Fibroblast of lung (primary cell): ENCODE measurements around the gene IGSF10. TPM values are rescaled to one million over a fixed set of nuclear protein-coding genes. Genes with fewer than 3 reads are reported as not detected.
A peak's percentile ranks its signal among the peaks of the same experiment; 100 is the strongest.

ENCODE experiments used
- DNase-seq, 2 donors: peaks; one replicate each; pipeline versions ENCODE4 v3.0.0 to v3.0.0-alpha.2; 2010; ENCODE audit warnings: low read depth in 2 of 2
- H2AFZ ChIP-seq: 2 replicates; pipeline ENCODE4 v1.5.1; 2012; ENCODE audit warnings: low read length, control low read depth, inconsistent platforms
- H3K27ac ChIP-seq: 2 replicates; pipeline ENCODE4 v1.5.1; 2011; ENCODE audit warnings: low read length, control low read depth; ENCODE audit not compliant: insufficient read depth
- H3K27me3 ChIP-seq: 2 replicates; pipeline ENCODE4 v1.5.1; 2011; ENCODE audit warnings: mild to moderate bottlenecking, low read length; ENCODE audit not compliant: control insufficient read depth, insufficient read depth
- H3K36me3 ChIP-seq: 2 replicates; pipeline ENCODE4 v1.5.1; 2011; ENCODE audit warnings: low read length; ENCODE audit not compliant: control insufficient read depth, insufficient read depth
- H3K4me1 ChIP-seq: 2 replicates; pipeline ENCODE4 v1.5.1; 2011; ENCODE audit warnings: low read length; ENCODE audit not compliant: control insufficient read depth, insufficient read depth; ENCODE audit errors: extremely low read depth
- H3K4me2 ChIP-seq: 2 replicates; pipeline ENCODE4 v1.5.1; 2011; ENCODE audit warnings: low read length, control low read depth; ENCODE audit not compliant: insufficient read depth; ENCODE audit errors: extremely low read depth
- H3K4me3 ChIP-seq, 4 experiments: fragments of 200-600 bp in 1 of 4; sonication (generic) in 1 of 4; replicated peaks in 1 of 4; 2 replicates each; pipeline ENCODE4 v1.5.1; 2011 to 2016; ENCODE audit warnings: low read length in 4 of 4, low read depth in 3 of 4, mild to moderate bottlenecking in 3 of 4, control low read depth in 2 of 4, inconsistent platforms in 1 of 4, mixed read lengths in 1 of 4; ENCODE audit not compliant: insufficient read depth in 1 of 4; ENCODE audit errors: control extremely low read depth in 1 of 4
- H3K79me2 ChIP-seq: 2 replicates; pipeline ENCODE4 v1.5.1; 2012; ENCODE audit warnings: mild to moderate bottlenecking, low read length, inconsistent platforms; ENCODE audit not compliant: control insufficient read depth, insufficient read depth
- H3K9ac ChIP-seq: 2 replicates; pipeline ENCODE4 v1.5.1; 2011; ENCODE audit warnings: mild to moderate bottlenecking, low read length, control low read depth; ENCODE audit not compliant: insufficient read depth
- H3K9me3 ChIP-seq: 2 replicates; pipeline ENCODE4 v1.5.1; 2012; ENCODE audit warnings: low read depth, low read length; ENCODE audit not compliant: control insufficient read depth, insufficient read depth
- H4K20me1 ChIP-seq: 2 replicates; pipeline ENCODE4 v1.5.1; 2011; ENCODE audit warnings: low read length; ENCODE audit not compliant: control insufficient read depth, insufficient read depth; ENCODE audit errors: extremely low read depth
- EZH2 ChIP-seq: IDR thresholded peaks from 2 replicates; pipeline ENCODE4 v1.5.1; 2012; ENCODE audit warnings: low read length, control low read depth, mild to moderate bottlenecking; ENCODE audit errors: missing control alignments
- polyA plus RNA-seq, 2 donors: library from polyadenylated mRNA; depleted of rRNA in 1 of 2; stranded (reverse) in 1 of 2; unstranded in 1 of 2; fragments of >200 nt; gene quantifications; 2 replicates each; pipeline ENCODE4 v1.2.1, GENCODE V29; 2011 to 2012; ENCODE audit warnings: missing spikeins in 1 of 2
- total RNA-seq: library from RNA; depleted of rRNA; stranded (reverse); fragments of >200 nt; gene quantifications from 2 replicates; pipeline ENCODE4 v1.2.1, GENCODE V29; 2014
- TF ChIP-seq, protein P1 (sequence below), 2 donors: IDR thresholded peaks in 1 of 2; conservative IDR thresholded peaks in 1 of 2; 1 replicate in 1 of 2; 2 replicates in 1 of 2; pipeline ENCODE4 v1.5.1; 2011 to 2012; ENCODE audit warnings: low read length in 2 of 2, control low read depth in 1 of 2, inconsistent platforms in 1 of 2, low read depth in 1 of 2, mild to moderate bottlenecking in 1 of 2

Gene IGSF10
- total and polyA plus RNA-seq, 2 donors (not counting 1 experiment from before 2014, with no cell fraction given) = 5.1 to 45.9 TPM

DNA sequence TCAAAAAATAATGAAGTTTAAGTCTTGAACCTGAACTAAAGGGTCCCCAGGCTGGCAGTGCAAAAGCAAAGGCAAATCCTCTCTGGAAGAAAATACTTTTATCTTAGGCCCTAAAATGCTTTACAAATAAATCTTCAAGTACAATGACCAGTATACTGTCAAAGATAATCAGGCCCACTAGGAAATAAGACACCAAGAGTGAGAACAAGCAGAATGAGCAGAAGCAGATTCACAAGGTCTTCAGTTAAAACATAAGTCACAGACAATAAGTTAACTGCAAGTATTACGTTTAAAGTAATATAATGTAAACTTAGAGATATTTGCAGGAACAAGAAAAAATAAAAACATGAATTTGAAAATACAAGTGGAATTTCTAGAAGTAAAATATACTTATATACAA, 42.2 kb upstream of the IGSF10 start:
- no peaks in the 10 kb centered on the region for H4K20me1 ChIP-seq

DNA sequence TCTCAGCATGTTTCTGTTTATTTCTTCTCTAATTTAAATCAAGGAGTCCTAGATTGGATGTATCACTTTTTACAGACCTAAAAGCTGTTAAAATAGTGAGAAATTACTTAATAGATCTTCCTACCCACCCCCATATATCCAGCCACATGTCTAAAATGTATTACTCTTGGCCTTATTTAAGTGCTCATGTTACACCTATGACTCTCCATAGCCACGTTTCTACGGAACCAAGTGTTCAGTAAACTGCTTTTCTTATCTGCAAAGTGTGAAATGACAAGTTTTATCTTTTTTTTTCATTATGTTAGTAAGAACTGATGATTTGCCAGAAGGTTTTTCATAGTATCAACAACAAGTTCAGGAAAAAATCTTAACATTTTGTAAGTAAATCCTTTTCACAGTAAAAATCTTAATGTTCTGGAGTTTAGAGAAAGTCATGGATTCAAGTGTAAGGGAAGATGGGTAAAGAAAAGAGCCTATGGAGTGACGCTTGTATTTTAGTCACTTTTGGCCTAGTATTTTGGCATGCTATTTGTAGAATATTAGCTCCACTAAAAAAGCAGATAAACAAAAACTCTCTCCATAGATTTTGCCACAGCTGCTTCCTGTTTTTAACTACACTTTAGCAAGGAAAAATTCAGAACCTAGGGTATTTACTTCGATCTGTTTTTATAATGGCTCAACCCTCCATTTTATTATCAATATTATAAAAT, 41.2 kb upstream of the IGSF10 start:
- no peak overlapping the region for H3K4me3 ChIP-seq
- H3K4me1 ChIP-seq = no peaks in the 10 kb centered on the region
- no peak overlapping the region for H3K27ac ChIP-seq
- no peak overlapping the region for H3K9ac ChIP-seq
- peak in 1 of 2 donors; percentile 21 for DNase-seq
- no peaks in the 10 kb centered on the region for H4K20me1 ChIP-seq
- H3K27me3 ChIP-seq = no peaks in the 10 kb centered on the region
- H3K4me2 ChIP-seq = no peak overlapping the region
- H3K9me3 ChIP-seq = no peaks in the 10 kb centered on the region
- TF ChIP-seq, protein P1, sequence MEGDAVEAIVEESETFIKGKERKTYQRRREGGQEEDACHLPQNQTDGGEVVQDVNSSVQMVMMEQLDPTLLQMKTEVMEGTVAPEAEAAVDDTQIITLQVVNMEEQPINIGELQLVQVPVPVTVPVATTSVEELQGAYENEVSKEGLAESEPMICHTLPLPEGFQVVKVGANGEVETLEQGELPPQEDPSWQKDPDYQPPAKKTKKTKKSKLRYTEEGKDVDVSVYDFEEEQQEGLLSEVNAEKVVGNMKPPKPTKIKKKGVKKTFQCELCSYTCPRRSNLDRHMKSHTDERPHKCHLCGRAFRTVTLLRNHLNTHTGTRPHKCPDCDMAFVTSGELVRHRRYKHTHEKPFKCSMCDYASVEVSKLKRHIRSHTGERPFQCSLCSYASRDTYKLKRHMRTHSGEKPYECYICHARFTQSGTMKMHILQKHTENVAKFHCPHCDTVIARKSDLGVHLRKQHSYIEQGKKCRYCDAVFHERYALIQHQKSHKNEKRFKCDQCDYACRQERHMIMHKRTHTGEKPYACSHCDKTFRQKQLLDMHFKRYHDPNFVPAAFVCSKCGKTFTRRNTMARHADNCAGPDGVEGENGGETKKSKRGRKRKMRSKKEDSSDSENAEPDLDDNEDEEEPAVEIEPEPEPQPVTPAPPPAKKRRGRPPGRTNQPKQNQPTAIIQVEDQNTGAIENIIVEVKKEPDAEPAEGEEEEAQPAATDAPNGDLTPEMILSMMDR (conservative IDR thresholded peaks at IDR 0.05 in 1 of 2, IDR thresholded peaks at IDR 0.05 in 1 of 2; ENCODE audit: low read depth in 1 of 2, low read length in 2 of 2) = no peak
- TF ChIP-seq EZH2 = no peak
- H2AFZ ChIP-seq = no peak overlapping the region
- no peaks in the 10 kb centered on the region for H3K79me2 ChIP-seq
- no peaks in the 10 kb centered on the region for H3K36me3 ChIP-seq

More for the DNA sequence above, 42.2 kb upstream of the IGSF10 start:
- H3K4me1 ChIP-seq = no peaks in the 10 kb centered on the region
- no peaks in the 10 kb centered on the region for H3K9me3 ChIP-seq
- no peak overlapping the region for H3K4me3 ChIP-seq
- H2AFZ ChIP-seq = no peak overlapping the region
- DNase-seq = no peak
- H3K36me3 ChIP-seq = no peaks in the 10 kb centered on the region
- no peak overlapping the region for H3K4me2 ChIP-seq
- H3K27me3 ChIP-seq = no peaks in the 10 kb centered on the region
- TF ChIP-seq EZH2 = no peak
- TF ChIP-seq, protein P1 (conservative IDR thresholded peaks at IDR 0.05 in 1 of 2, IDR thresholded peaks at IDR 0.05 in 1 of 2; ENCODE audit: low read depth in 1 of 2, low read length in 2 of 2) = no peak
- H3K9ac ChIP-seq = no peak overlapping the region
- no peak overlapping the region for H3K27ac ChIP-seq
- H3K79me2 ChIP-seq = no peaks in the 10 kb centered on the region

DNA sequence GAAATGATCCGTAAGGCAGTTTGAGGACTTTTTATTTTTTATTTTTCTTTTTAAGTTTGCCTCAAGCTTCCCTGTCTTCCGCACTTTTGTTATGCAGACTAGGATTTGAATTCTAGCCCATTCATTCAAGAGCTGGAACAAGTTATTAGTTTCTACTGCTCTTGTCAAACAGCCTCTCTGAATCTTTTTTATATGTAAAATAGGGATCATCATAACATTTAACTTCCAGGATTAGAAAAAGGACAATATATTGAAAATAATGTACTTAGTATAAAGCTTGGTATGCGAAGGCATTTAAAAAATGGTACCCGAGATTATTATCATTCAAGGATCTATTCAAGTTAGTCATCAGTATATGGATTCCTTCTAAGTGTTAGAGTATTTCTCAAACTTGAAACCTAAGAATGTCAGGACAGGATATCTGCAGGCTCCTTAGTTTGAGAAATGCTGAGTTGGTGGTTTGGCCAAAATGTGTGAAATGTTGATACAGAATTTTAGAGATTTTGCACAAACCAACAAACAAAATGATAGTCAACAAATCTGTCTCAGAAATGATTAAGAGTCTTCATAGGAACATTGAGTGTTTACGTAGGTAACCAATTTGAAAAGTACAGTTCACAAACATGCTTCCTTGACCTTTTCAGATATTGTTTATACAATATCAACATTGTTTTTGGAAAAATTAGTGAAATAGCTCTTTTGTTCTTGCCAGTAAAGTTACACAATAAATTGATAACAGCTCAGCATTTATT, 40.5 kb upstream of the IGSF10 start:
- TF ChIP-seq, protein P1 (conservative IDR thresholded peaks at IDR 0.05 in 1 of 2, IDR thresholded peaks at IDR 0.05 in 1 of 2; ENCODE audit: low read depth in 1 of 2, low read length in 2 of 2) = no peak
- TF ChIP-seq EZH2 = no peak
- H3K27me3 ChIP-seq = no peaks in the 10 kb centered on the region
- no peak overlapping the region for H2AFZ ChIP-seq
- no peaks in the 10 kb centered on the region for H4K20me1 ChIP-seq
- no peak overlapping the region for H3K4me2 ChIP-seq
- no peaks in the 10 kb centered on the region for H3K79me2 ChIP-seq
- no peaks in the 10 kb centered on the region for H3K4me1 ChIP-seq
- no peaks in the 10 kb centered on the region for H3K9me3 ChIP-seq
- no peak overlapping the region for H3K27ac ChIP-seq
- no peak for DNase-seq
- no peaks in the 10 kb centered on the region for H3K36me3 ChIP-seq
- no peak overlapping the region for H3K9ac ChIP-seq
- H3K4me3 ChIP-seq = no peak overlapping the region
